ENCODE data around the gene EML1. TPM values are rescaled to one million over a fixed set of nuclear protein-coding genes. Genes with fewer than 3 reads are reported as not detected.

Gene EML1
- total RNA-seq, 1 donor from 2014 or later = 34.5 TPM

DNA sequence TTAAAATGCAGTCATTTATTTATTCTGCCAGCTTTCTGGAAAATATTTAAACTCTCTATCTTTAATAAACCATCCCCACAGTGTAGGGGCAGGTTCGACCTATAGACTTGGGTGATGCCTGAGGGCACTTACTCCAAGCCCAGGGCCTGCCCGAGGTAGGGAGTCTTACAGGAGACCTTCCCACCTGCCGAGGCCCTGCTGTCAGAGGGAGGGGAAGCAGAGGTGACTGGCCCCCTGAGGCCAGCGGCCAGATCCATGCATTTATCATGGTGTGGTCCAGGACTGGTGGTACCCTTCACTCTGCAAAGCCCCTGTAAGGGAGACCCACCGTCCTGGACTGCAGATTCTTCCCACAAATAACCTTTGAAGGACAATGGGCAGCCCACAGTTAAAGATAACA is 7.6 kb downstream of the EML1 start:
- intact Hi-C loops (cut with DNase I) = no loop called here
- DNase-seq (no peak), ATAC-seq (no peak)
- Histone ChIP-seq H3K27ac (no peak overlapping the region), H3K36me3 (no peaks in the 10 kb centered on the region), H3K27me3 (ENCODE audit: low read depth) (no peaks in the 10 kb centered on the region), H3K9me3 (no peaks in the 10 kb centered on the region), H3K4me1 (peaks cover 12% of the 10 kb centered on the region), H3K4me3 (no peak overlapping the region)
- TF ChIP-seq, protein P1, sequence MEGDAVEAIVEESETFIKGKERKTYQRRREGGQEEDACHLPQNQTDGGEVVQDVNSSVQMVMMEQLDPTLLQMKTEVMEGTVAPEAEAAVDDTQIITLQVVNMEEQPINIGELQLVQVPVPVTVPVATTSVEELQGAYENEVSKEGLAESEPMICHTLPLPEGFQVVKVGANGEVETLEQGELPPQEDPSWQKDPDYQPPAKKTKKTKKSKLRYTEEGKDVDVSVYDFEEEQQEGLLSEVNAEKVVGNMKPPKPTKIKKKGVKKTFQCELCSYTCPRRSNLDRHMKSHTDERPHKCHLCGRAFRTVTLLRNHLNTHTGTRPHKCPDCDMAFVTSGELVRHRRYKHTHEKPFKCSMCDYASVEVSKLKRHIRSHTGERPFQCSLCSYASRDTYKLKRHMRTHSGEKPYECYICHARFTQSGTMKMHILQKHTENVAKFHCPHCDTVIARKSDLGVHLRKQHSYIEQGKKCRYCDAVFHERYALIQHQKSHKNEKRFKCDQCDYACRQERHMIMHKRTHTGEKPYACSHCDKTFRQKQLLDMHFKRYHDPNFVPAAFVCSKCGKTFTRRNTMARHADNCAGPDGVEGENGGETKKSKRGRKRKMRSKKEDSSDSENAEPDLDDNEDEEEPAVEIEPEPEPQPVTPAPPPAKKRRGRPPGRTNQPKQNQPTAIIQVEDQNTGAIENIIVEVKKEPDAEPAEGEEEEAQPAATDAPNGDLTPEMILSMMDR (IDR thresholded peaks at IDR 0.05) = no peak

- ATAC-seq (no peak), DNase-seq (no peak)
- H3K9me3 ChIP-seq = no peaks in the 10 kb centered on the region
- H3K27ac ChIP-seq = no peak overlapping the region
- TF ChIP-seq, protein P1 (IDR thresholded peaks at IDR 0.05) = no peak
- H3K27me3 ChIP-seq (ENCODE audit: low read depth) = no peaks in the 10 kb centered on the region
- H3K4me1 ChIP-seq = peaks cover 12% of the 10 kb centered on the region
- H3K4me3 ChIP-seq = no peak overlapping the region
- intact Hi-C loops (cut with DNase I) = no loop called here
- H3K36me3 ChIP-seq = no peaks in the 10 kb centered on the region
Observed at GRCh38 chr14:99802301-99803105, 9.3 kb downstream of the EML1 start.

GRCh38 chr14:99803106-99803775 is 10.0 kb downstream of the EML1 start:
- DNase-seq = no peak
- H3K27ac ChIP-seq = no peak overlapping the region
- H3K9me3 ChIP-seq = no peaks in the 10 kb centered on the region
- TF ChIP-seq, protein P1 (IDR thresholded peaks at IDR 0.05) = no peak
- H3K27me3 ChIP-seq (ENCODE audit: low read depth) = no peaks in the 10 kb centered on the region
- no peak for ATAC-seq
- no peaks in the 10 kb centered on the region for H3K36me3 ChIP-seq
- no peak overlapping the region for H3K4me3 ChIP-seq
- peaks cover 12% of the 10 kb centered on the region for H3K4me1 ChIP-seq
- intact Hi-C loops (cut with DNase I) = no loop called here

- no peaks in the 10 kb centered on the region for H3K9me3 ChIP-seq
- intact Hi-C loops (cut with DNase I) = no loop called here
- no peak overlapping the region for H3K27ac ChIP-seq
- DNase-seq (no peak), ATAC-seq (no peak)
- no peak overlapping the region for H3K4me3 ChIP-seq
- H3K4me1 ChIP-seq = peaks cover 12% of the 10 kb centered on the region
- no peaks in the 10 kb centered on the region for H3K27me3 ChIP-seq (ENCODE audit: low read depth)
- no peaks in the 10 kb centered on the region for H3K36me3 ChIP-seq
- TF ChIP-seq, protein P1 (IDR thresholded peaks at IDR 0.05) = no peak
Observed at GRCh38 chr14:99803803-99804202, 10.6 kb downstream of the EML1 start.

DNA sequence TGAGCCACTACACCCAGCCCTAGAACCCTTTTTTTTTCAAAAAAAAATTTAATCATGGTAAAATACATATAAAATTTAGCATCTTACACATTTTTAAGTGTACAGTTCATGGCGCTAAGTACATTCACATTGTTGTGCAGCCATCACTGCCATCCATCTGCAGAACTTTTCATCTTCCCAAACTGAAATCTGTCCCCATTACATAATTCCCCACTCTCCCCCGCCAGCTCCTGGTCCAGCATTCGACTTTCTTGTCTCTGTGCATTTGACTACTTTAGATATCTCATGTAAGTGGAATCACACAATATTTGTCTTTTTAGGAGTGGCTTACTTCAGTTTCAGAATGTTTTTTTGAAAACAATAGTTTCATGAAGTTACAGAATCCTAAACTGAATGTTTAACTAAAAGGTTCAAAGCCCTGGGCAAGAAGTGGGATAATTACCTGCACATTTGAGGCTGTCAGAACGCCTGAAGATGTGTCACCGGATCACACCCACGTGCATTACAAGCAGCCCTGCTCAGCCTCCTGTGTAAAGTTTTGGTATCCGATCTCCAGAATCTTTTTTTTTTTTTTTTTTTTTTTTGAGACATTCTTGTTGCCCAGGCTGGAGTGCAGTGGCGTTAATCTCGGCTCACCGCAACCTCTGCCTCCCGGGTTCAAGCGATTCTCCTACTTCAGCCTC is 12.7 kb downstream of the EML1 start:
- ATAC-seq (no peak), DNase-seq (no peak)
- intact Hi-C loops (cut with DNase I) = no loop called here
- Histone ChIP-seq H3K27me3 (ENCODE audit: low read depth) (no peaks in the 10 kb centered on the region), H3K4me3 (no peak overlapping the region), H3K4me1 (peaks cover 27% of the 10 kb centered on the region), H3K36me3 (no peaks in the 10 kb centered on the region), H3K9me3 (no peaks in the 10 kb centered on the region), H3K27ac (no peak overlapping the region)
- TF ChIP-seq, protein P1 (IDR thresholded peaks at IDR 0.05) = no peak
